ENCODE results near the gene BCL10. TPM values are rescaled to one million over a fixed set of nuclear protein-coding genes. Genes with fewer than 3 reads are reported as not detected.

Gene BCL10
- polyA plus RNA-seq, 1 of the 3 experiments (the other 2 are of a cell fraction): 5.8 TPM

- 97% methylated on average over 3 of the region's 5 CpGs for WGBS (ENCODE audit: low lambda C conversion rate)
- Histone ChIP-seq H3K4me2 (no peak overlapping the region), H3K36me3 (replicated peaks in 1 of 2; ENCODE audit: control insufficient read depth in 1 of 2, insufficient read depth in 2 of 2, low read length in 1 of 2) (peaks cover 57 to 68% of the 10 kb centered on the region in 2 experiments), H3K27me3 (ENCODE audit: insufficient read depth) (no peaks in the 10 kb centered on the region), H3K27ac (ENCODE audit: low read depth in 2 of 2, low read length in 1 of 2) (no peak overlapping the region), H3K79me2 (ENCODE audit: insufficient read depth) (peaks cover 70% of the 10 kb centered on the region), H3F3A (replicated peaks; ENCODE audit: insufficient read depth) (peaks cover 48% of the 10 kb centered on the region), H3K9me2 (no peaks in the 10 kb centered on the region), H3K4me3 (ENCODE audit: low read depth in 2 of 2, low read length in 1 of 2) (no peak overlapping the region), H3K4me1 (ENCODE audit: control insufficient read depth in 1 of 2, insufficient read depth in 2 of 2, low read depth in 1 of 2, low read length in 1 of 2) (peaks cover 0 to 9% of the 10 kb centered on the region in 2 experiments; a peak in 2 of 4 replicates), H4K20me1 (ENCODE audit: insufficient read depth) (peaks cover 42% of the 10 kb centered on the region), H3K9me3 (no peaks in the 10 kb centered on the region), H2AFZ (ENCODE audit: low read depth) (no peak overlapping the region), H3K9ac (no peak overlapping the region)
- TF ChIP-seq EP300 (IDR thresholded peaks at IDR 0.05; ENCODE audit: borderline replicate concordance in 1 of 2, low read depth in 1 of 2, low read length in 1 of 2) (no peak), MAX (IDR thresholded peaks at IDR 0.05; ENCODE audit: low read depth) (no peak), CTCF (IDR thresholded peaks at IDR 0.05) (no peak), JUND (IDR thresholded peaks at IDR 0.05) (no peak), SIN3A (IDR thresholded peaks at IDR 0.05; ENCODE audit: borderline replicate concordance, low read depth, low read length) (no peak), POLR2AphosphoS5 (IDR thresholded peaks at IDR 0.05; ENCODE audit: low read depth, low read length) (no peak), ELF1 (IDR thresholded peaks at IDR 0.05) (no peak), NRF1 (IDR thresholded peaks at IDR 0.05; ENCODE audit: low read depth, low read length) (no peak), YY1 (IDR thresholded peaks at IDR 0.05; ENCODE audit: low read depth) (no peak), MXI1 (IDR thresholded peaks at IDR 0.05; ENCODE audit: low read depth, low read length) (no peak), REST (IDR thresholded peaks at IDR 0.05; ENCODE audit: low read depth, low read length) (no peak), RFX5 (IDR thresholded peaks at IDR 0.05; ENCODE audit: low read length) (no peak), IRF3 (IDR thresholded peaks at IDR 0.05; ENCODE audit: low read depth, low read length) (no peak), USF2 (IDR thresholded peaks at IDR 0.05; ENCODE audit: borderline replicate concordance, low read depth, low read length) (no peak), TEAD4 (IDR thresholded peaks at IDR 0.05; ENCODE audit: borderline replicate concordance, insufficient read depth) (no peak), ZBTB33 (IDR thresholded peaks at IDR 0.05; ENCODE audit: borderline replicate concordance, low read depth) (no peak), RCOR1 (IDR thresholded peaks at IDR 0.05; ENCODE audit: low read length) (no peak), EZH2phosphoT487 (IDR thresholded peaks at IDR 0.05; ENCODE audit: borderline replicate concordance, low read depth) (no peak), TAF1 (IDR thresholded peaks at IDR 0.05; ENCODE audit: borderline replicate concordance, low read depth, low read length) (no peak)
- POLR2A ChIA-PET: no interaction called here
- no peak for DNase-seq
- CTCF ChIA-PET: interaction anchor here (1.3 to 4.6 kb wide), 3 partner anchors 10 to 324 kb away, joined by 6 to 40 read pairs (median 6); partner anchors contain the start of gene C1orf52
These were observed 7.4 kb downstream of the BCL10 start for GRCh38 chr1:85268801-85269585.

Data from SK-N-SH (cell line).